SK-N-SH treated with all-trans-retinoic acid at 6 μM for 48 hours (cell line): ENCODE results near the gene LLGL2.

Source experiments
- ATAC-seq: fragments of 200-7000 bp; cut with Tn5 transposase; 3 replicates; pipeline ENCODE4 v1.9.1; 2020; ENCODE audit warnings: mild to moderate bottlenecking, moderate library complexity
- ARNTL ChIP-seq: fragments of 450-650 bp; formaldehyde crosslinking; IDR thresholded peaks from 2 replicates; pipeline ENCODE4 v1.5.0; 2020; ENCODE audit warnings: low read depth, mild to moderate bottlenecking, moderate library complexity, borderline replicate concordance
- BACH2 ChIP-seq: fragments of 250-450 bp; sonication (Bioruptor Pico); IDR thresholded peaks from 2 replicates; pipeline ENCODE4 v1.9.0; 2021; ENCODE audit warnings: mild to moderate bottlenecking, borderline replicate concordance
- CSDC2 ChIP-seq: fragments of 250-450 bp; sonication (Bioruptor Pico); IDR thresholded peaks from 2 replicates; pipeline ENCODE4 v1.5.0; 2020; ENCODE audit warnings: mild to moderate bottlenecking, moderate library complexity
- CSRNP3 ChIP-seq: fragments of 250-450 bp; sonication (Bioruptor Pico); IDR thresholded peaks from 2 replicates; pipeline ENCODE4 v1.5.1; 2021; ENCODE audit warnings: mild to moderate bottlenecking, moderate library complexity
- GLIS3 ChIP-seq: fragments of 250-450 bp; sonication (Bioruptor Pico); IDR thresholded peaks from 2 replicates; pipeline ENCODE4 v1.5.0; 2020; ENCODE audit warnings: mild to moderate bottlenecking, moderate library complexity
- ISL1 ChIP-seq: fragments of 250-450 bp; sonication (Bioruptor Pico); IDR thresholded peaks from 2 replicates; pipeline ENCODE4 v2.1.2; 2022; ENCODE audit warnings: mild to moderate bottlenecking, moderate library complexity
- OSR1 ChIP-seq: fragments of 250-450 bp; sonication (Bioruptor Pico); IDR thresholded peaks from 2 replicates; pipeline ENCODE4 v1.8.0; 2022; ENCODE audit warnings: moderate library complexity, mild to moderate bottlenecking, inconsistent platforms
- PPARA ChIP-seq: fragments of 250-450 bp; sonication (Bioruptor Pico); IDR thresholded peaks from 2 replicates; pipeline ENCODE4 v1.5.0; 2020; ENCODE audit warnings: mild to moderate bottlenecking, borderline replicate concordance
- SNAI2 ChIP-seq: fragments of 250-450 bp; sonication (Bioruptor Pico); IDR thresholded peaks from 2 replicates; pipeline ENCODE4 v1.5.0; 2020; ENCODE audit warnings: mild to moderate bottlenecking, moderate library complexity
- TCF4 ChIP-seq: fragments of 250-450 bp; sonication (Bioruptor Pico); IDR thresholded peaks from 2 replicates; pipeline ENCODE4 v1.8.0; 2021; ENCODE audit warnings: mild to moderate bottlenecking, moderate library complexity, borderline replicate concordance
- TOX ChIP-seq: fragments of 250-450 bp; sonication (Bioruptor Pico); IDR thresholded peaks from 2 replicates; pipeline ENCODE4 v1.8.0; 2021; ENCODE audit warnings: mild to moderate bottlenecking, moderate library complexity, borderline replicate concordance
- ZC3H10 ChIP-seq: fragments of 250-450 bp; sonication (Bioruptor Pico); IDR thresholded peaks from 2 replicates; pipeline ENCODE4 v1.5.1; 2021; ENCODE audit warnings: mild to moderate bottlenecking, moderate library complexity
- ZFP3 ChIP-seq: fragments of 250-450 bp; sonication (Bioruptor Pico); IDR thresholded peaks from 2 replicates; pipeline ENCODE4 v1.5.0; 2020; ENCODE audit warnings: mild to moderate bottlenecking, moderate library complexity
- ZFP30 ChIP-seq: fragments of 450-650 bp; formaldehyde crosslinking; IDR thresholded peaks from 2 replicates; pipeline ENCODE4 v1.5.0; 2022; ENCODE audit warnings: mild to moderate bottlenecking, moderate library complexity
- ZNF565 ChIP-seq: fragments of 450-650 bp; formaldehyde crosslinking; conservative IDR thresholded peaks from 2 replicates; pipeline ENCODE4 v1.5.0; 2020; ENCODE audit warnings: low read depth, mild to moderate bottlenecking, moderate library complexity
- ZNF8 ChIP-seq: fragments of 450-650 bp; formaldehyde crosslinking; IDR thresholded peaks from 2 replicates; pipeline ENCODE4 v1.5.0; 2020; ENCODE audit warnings: mild to moderate bottlenecking, moderate library complexity
- TF ChIP-seq, protein P1 (sequence below): fragments of 250-450 bp; sonication (Bioruptor Pico); IDR thresholded peaks from 2 replicates; pipeline ENCODE4 v1.8.0; 2020; ENCODE audit warnings: mild to moderate bottlenecking, moderate library complexity, borderline replicate concordance
- TF ChIP-seq, protein P2 (sequence below): fragments of 250-450 bp; sonication (Bioruptor Pico); IDR thresholded peaks from 2 replicates; pipeline ENCODE4 v1.8.0; 2021; ENCODE audit warnings: low read depth, mild to moderate bottlenecking, moderate library complexity, borderline replicate concordance
- TF ChIP-seq, protein P3 (sequence below): fragments of 250-450 bp; sonication (Bioruptor Pico); IDR thresholded peaks from 2 replicates; pipeline ENCODE4 v1.5.0; 2020; ENCODE audit warnings: mild to moderate bottlenecking, moderate library complexity

Gene LLGL2

DNA sequence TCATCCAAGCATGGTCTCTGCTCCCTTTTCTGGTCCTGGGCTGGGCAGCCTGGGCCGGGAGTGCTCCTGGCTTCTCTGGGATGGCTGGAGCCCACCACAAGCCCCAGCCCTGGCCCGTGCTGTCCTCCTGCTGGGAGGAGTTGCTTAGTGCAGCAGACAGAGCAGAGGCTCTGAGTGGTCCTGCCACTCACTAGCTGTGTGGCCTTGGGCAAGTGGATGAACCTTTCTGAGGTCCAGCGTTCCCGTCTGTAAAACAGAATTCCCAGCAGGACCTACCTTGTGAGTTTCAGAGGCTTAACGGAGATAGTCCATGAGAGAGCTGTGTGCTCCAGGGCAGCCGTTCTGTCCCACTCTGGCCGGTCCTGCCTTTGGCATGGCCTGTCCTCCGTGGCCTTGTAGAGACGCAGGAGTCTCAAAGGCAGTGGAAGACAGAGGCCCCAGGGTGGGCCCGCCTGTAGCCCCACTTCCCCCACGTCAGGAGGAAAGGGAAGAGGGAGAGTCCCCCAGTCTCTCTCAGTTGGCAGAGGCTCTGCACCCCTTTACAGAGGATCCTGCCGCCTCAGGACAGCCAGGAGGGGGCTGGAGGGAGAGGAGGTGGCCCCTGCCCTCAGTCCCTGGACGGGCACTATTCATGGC is 69.9 kb downstream of the LLGL2 start:
- peak; percentile 32; the same call in 2 of the 3 replicates for ATAC-seq
- TF ChIP-seq ZNF565 (CRISPR knock-in tag) (no peak), ISL1 (CRISPR knock-in tag) (no peak), SNAI2 (CRISPR knock-in tag) (no peak), BACH2 (CRISPR knock-in tag) (no peak), PPARA (no peak), ZFP3 (CRISPR knock-in tag) (no peak)
- TF ChIP-seq, protein P1, sequence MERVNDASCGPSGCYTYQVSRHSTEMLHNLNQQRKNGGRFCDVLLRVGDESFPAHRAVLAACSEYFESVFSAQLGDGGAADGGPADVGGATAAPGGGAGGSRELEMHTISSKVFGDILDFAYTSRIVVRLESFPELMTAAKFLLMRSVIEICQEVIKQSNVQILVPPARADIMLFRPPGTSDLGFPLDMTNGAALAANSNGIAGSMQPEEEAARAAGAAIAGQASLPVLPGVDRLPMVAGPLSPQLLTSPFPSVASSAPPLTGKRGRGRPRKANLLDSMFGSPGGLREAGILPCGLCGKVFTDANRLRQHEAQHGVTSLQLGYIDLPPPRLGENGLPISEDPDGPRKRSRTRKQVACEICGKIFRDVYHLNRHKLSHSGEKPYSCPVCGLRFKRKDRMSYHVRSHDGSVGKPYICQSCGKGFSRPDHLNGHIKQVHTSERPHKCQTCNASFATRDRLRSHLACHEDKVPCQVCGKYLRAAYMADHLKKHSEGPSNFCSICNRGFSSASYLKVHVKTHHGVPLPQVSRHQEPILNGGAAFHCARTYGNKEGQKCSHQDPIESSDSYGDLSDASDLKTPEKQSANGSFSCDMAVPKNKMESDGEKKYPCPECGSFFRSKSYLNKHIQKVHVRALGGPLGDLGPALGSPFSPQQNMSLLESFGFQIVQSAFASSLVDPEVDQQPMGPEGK (CRISPR knock-in tag), result no peak
- TF ChIP-seq, protein P2, sequence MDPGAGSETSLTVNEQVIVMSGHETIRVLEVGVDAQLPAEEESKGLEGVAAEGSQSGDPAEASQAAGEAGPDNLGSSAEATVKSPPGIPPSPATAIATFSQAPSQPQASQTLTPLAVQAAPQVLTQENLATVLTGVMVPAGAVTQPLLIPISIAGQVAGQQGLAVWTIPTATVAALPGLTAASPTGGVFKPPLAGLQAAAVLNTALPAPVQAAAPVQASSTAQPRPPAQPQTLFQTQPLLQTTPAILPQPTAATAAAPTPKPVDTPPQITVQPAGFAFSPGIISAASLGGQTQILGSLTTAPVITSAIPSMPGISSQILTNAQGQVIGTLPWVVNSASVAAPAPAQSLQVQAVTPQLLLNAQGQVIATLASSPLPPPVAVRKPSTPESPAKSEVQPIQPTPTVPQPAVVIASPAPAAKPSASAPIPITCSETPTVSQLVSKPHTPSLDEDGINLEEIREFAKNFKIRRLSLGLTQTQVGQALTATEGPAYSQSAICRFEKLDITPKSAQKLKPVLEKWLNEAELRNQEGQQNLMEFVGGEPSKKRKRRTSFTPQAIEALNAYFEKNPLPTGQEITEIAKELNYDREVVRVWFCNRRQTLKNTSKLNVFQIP (CRISPR knock-in tag), result no peak

DNA sequence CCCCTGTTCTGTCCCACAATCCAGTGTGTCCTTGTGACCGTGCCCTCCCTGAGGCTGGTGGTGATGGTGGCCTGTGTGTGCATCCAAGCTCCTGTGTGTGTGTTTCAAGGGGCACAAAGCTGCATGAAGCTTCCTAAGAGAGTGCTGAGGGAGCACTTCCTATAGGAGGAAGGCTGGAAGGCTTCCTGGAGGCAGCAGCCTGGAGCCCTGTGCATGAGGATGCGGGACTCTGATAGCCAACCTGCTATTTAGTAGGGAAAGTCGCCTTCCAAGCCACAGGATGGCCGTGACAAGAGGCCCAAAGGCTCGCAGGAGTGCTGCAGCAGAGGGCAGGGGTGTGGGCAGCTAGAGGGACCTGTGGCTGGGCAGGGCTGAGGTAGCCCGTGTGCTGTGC is 70.4 kb downstream of the LLGL2 start:
- no peak for TF ChIP-seq ZNF565 (CRISPR knock-in tag)
- no peak for TF ChIP-seq ZFP30 (CRISPR knock-in tag)
- no peak for TF ChIP-seq PPARA
- TF ChIP-seq ARNTL (CRISPR knock-in tag), result no peak
- ATAC-seq, result no peak

DNA sequence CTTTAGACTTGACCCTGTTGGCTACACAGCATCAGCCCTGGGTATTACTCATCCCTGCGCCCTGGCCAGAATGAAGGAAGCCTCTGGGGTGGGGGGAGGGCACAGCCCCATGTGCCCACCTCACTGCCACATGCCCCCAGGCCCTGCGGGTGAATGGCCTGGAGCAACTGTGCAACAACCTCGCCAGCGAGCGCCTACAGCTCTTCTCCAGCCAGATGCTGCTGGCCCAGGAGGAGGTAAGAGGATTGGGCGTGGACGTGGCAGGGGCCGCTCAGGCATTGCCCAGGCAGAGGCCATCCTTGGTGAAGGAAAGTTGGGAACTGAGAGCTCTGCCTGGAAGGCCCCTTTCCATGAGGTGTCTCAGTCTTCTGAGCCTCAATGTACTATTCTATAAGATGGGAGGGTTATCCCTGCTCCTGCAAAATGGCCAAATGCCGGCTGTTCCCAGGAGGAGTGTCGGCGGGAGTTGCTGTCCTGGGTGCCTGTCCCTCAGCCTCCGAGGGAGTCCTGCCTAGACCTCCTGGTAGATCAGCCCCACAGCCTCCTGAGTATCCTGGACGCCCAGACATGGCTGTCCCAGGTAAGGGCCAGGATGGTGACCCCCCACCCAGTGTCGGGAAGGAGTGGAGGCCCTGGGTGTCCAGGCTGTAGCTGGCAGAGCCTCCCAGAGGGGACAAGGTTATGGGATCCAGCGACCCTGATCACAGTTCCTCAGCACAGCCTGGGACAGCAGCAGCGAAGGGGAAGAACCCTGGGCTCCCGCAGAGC is 71.0 kb downstream of the LLGL2 start:
- ATAC-seq, result no peak; the same call in 2 of the 3 replicates
- TF ChIP-seq OSR1 (CRISPR knock-in tag) (no peak), CSRNP3 (CRISPR knock-in tag) (no peak), ZNF565 (CRISPR knock-in tag) (no peak), TOX (CRISPR knock-in tag) (no peak), CSDC2 (no peak), ZNF8 (CRISPR knock-in tag) (no peak), TCF4 (CRISPR knock-in tag) (no peak), ARNTL (CRISPR knock-in tag) (no peak), ZC3H10 (CRISPR knock-in tag) (no peak), GLIS3 (CRISPR knock-in tag) (no peak), ISL1 (CRISPR knock-in tag) (no peak), BACH2 (CRISPR knock-in tag) (no peak)
- TF ChIP-seq, protein P3, sequence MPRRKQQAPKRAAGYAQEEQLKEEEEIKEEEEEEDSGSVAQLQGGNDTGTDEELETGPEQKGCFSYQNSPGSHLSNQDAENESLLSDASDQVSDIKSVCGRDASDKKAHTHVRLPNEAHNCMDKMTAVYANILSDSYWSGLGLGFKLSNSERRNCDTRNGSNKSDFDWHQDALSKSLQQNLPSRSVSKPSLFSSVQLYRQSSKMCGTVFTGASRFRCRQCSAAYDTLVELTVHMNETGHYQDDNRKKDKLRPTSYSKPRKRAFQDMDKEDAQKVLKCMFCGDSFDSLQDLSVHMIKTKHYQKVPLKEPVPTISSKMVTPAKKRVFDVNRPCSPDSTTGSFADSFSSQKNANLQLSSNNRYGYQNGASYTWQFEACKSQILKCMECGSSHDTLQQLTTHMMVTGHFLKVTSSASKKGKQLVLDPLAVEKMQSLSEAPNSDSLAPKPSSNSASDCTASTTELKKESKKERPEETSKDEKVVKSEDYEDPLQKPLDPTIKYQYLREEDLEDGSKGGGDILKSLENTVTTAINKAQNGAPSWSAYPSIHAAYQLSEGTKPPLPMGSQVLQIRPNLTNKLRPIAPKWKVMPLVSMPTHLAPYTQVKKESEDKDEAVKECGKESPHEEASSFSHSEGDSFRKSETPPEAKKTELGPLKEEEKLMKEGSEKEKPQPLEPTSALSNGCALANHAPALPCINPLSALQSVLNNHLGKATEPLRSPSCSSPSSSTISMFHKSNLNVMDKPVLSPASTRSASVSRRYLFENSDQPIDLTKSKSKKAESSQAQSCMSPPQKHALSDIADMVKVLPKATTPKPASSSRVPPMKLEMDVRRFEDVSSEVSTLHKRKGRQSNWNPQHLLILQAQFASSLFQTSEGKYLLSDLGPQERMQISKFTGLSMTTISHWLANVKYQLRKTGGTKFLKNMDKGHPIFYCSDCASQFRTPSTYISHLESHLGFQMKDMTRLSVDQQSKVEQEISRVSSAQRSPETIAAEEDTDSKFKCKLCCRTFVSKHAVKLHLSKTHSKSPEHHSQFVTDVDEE (CRISPR knock-in tag), result no peak
- TF ChIP-seq, protein P1 (CRISPR knock-in tag), result no peak
